AG04450 (cell line): ENCODE data around the gene SLC37A2. TPM values are rescaled to one million over a fixed set of nuclear protein-coding genes. Genes with fewer than 3 reads are reported as not detected.

Experiments
- CTCF ChIA-PET: fragments of 300-600, 350-600 bp; formaldehyde crosslinking; extraction: SDS; loops from one replicate; lab custom pipeline; 2022; ENCODE audit warnings: antibody characterized with exemption, inconsistent platforms; lab: Charles Lee
- POLR2A ChIA-PET: fragments of 350-600 bp; formaldehyde crosslinking; extraction: SDS; loops from one replicate; lab custom pipeline; 2021; ENCODE audit warnings: antibody characterized with exemption, inconsistent platforms; lab: Yijun Ruan, JAX
- DNase-seq: peaks from one replicate; pipeline ENCODE4 v3.0.0-alpha.2; 2011; ENCODE audit warnings: low read depth, low spot score
- H3K27ac ChIP-seq: one replicate; pipeline ENCODE4 v1.5.1; 2012; ENCODE audit warnings: low read depth, low read length, control low read depth
- H3K27me3 ChIP-seq: one replicate; pipeline ENCODE4 v1.6.0; 2012; ENCODE audit warnings: low read length; ENCODE audit not compliant: control insufficient read depth, insufficient read depth
- H3K4me3 ChIP-seq: 2 replicates; pipeline ENCODE4 v1.5.1; 2011; ENCODE audit warnings: mild to moderate bottlenecking, low read depth, low read length, control low read depth
- H3K9me3 ChIP-seq: 2 replicates; pipeline ENCODE4 v1.5.1; 2012; ENCODE audit warnings: low read length; ENCODE audit not compliant: control insufficient read depth, insufficient read depth
- CTCF ChIP-seq: IDR thresholded peaks from 2 replicates; pipeline ENCODE4 v1.5.1; 2011; ENCODE audit warnings: low read depth, low read length, control low read depth, inconsistent platforms
- polyA plus RNA-seq: library from polyadenylated mRNA; depleted of rRNA; stranded (reverse); fragments of >200 nt; gene quantifications from 2 replicates; pipeline ENCODE4 v1.2.3, GENCODE V29; 2011

The SLC37A2 gene
- polyA plus RNA-seq, 1 experiment: 0.79 TPM

- peaks cover 5% of the 10 kb centered on the region for H3K27me3 ChIP-seq
- CTCF ChIA-PET: interaction anchor here (2.7 to 3.0 kb wide), 2 partner anchors 25 to 26 kb away, joined by 9 to 16 read pairs; no protein-coding TSS in a partner anchor
- POLR2A ChIA-PET: no interaction called here
- no peak for DNase-seq
- H3K9me3 ChIP-seq: no peaks in the 10 kb centered on the region
- no peak overlapping the region for H3K4me3 ChIP-seq
- H3K27ac ChIP-seq: no peak overlapping the region
- no peak for TF ChIP-seq CTCF
Measured at GRCh38 chr11:125117429-125117828, 54.3 kb downstream of the SLC37A2 start.

- Histone ChIP-seq H3K27me3 (no peaks in the 10 kb centered on the region), H3K27ac (no peak overlapping the region), H3K4me3 (no peak overlapping the region), H3K9me3 (no peaks in the 10 kb centered on the region)
- CTCF ChIA-PET: interaction anchor here (1.2 to 4.5 kb wide), 5 partner anchors 12 to 223 kb away, joined by 3 to 36 read pairs (median 7); partner anchors contain the start of gene TMEM218
- DNase-seq: no peak
- POLR2A ChIA-PET: no interaction called here
- TF ChIP-seq CTCF: no peak
Measured at GRCh38 chr11:125123194-125123946, 60.3 kb downstream of the SLC37A2 start.

- no peak overlapping the region for H3K4me3 ChIP-seq
- ChIA-PET CTCF (interaction anchor here (0.6 to 4.5 kb wide), 7 partner anchors 12 to 224 kb away, joined by 3 to 36 read pairs (median 7); partner anchors contain the start of gene TMEM218), POLR2A (no interaction called here)
Measured at GRCh38 chr11:125123947-125124617, 61.0 kb downstream of the SLC37A2 start.

GRCh38 chr11:125124618-125124992, 61.5 kb downstream of the SLC37A2 start:
- no peak for DNase-seq
- no peaks in the 10 kb centered on the region for H3K9me3 ChIP-seq
- H3K27ac ChIP-seq: no peak overlapping the region
- no peak overlapping the region for H3K4me3 ChIP-seq
- CTCF ChIA-PET: interaction anchor here (0.6 to 4.5 kb wide), 7 partner anchors 13 to 225 kb away, joined by 3 to 36 read pairs (median 7); partner anchors contain the start of gene TMEM218
- TF ChIP-seq CTCF: no peak
- H3K27me3 ChIP-seq: no peaks in the 10 kb centered on the region
- POLR2A ChIA-PET: interaction anchor here (0.6 kb wide), 1 partner anchor 368 kb away, joined by 7 read pairs; no protein-coding TSS in a partner anchor

More at GRCh38 chr11:125123947-125124617, 61.0 kb downstream of the SLC37A2 start:
- Histone ChIP-seq H3K27ac (no peak overlapping the region), H3K27me3 (no peaks in the 10 kb centered on the region), H3K9me3 (no peaks in the 10 kb centered on the region)
- DNase-seq: no peak
- peak; percentile 29 for TF ChIP-seq CTCF
